Stimulated activated CD8-positive, alpha-beta memory T cell treated with anti-CD3 and anti-CD28 coated beads, Interleukin-7, amount 100 ng/mL, for 24 hours (primary cell): ENCODE measurements around the gene ST6GALNAC3.
"Not testable (repeated sequence)": the region's sequence is repeated elsewhere in the genome, so short reads cannot be mapped to it uniquely, and the experiment has no call there.

Experiments used
- DNase-seq: peaks from one replicate; pipeline ENCODE4 v3.0.0-alpha.2; 2020; ENCODE audit warnings: low read depth

The ST6GALNAC3 gene

DNA sequence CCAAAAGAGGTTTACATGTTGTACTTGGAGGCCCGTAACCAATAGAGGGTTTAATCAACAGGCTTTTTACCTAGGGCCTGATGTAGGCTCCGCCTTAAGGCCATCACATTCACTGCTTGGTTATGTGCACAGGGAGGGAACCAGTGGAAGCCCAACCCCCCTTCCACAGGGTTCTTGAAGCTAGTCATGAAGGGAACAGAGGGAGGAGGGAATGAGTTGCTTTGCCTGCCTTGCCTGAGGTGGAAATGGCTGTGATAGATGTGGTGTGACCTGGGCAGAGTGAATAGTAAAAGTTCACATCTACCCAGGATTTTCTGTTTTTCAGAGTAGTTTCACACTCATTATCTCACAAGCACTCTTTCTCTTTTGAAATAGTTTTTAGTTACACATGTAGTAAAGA is 215.1 kb downstream of the ST6GALNAC3 start:
- no peak for DNase-seq

DNA sequence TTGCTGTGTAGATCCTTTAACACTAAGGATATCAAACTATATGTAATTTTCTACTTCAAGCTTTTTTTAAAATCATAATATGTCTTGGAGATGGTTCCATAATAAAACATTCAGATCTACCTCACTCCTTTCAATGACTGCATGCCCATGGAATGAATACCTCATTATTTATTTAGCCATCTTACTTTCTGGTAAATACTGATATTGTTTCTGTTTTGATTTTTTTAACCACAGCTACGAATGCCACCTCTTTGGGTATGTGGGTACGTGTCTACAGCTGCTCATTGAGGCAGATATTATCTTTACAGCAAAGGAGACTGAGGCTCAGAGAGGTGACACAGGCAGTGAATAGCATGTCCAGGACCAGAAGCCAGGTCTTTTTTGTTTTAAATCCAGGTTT is 215.7 kb downstream of the ST6GALNAC3 start:
- DNase-seq = no peak

DNA sequence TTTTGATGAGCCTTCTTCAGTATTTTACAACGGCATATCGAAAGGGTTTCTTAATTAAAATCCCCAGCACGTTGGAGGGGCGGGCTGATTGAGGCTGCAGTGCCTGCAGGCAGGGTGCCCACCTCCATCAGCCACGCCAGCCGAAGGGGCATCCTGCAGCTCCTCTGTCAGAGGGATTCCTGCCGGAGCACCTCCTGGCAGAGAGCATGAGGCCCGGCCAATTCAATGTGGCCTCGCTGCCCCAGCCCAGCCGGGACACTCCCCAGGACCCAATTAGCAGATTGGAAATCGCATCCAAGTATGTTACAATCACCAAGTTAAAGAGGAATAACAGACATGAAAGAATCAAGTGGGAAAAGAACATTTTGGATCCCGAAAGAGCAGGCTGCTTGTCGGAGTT is 216.6 kb downstream of the ST6GALNAC3 start:
- DNase-seq = no peak

DNA sequence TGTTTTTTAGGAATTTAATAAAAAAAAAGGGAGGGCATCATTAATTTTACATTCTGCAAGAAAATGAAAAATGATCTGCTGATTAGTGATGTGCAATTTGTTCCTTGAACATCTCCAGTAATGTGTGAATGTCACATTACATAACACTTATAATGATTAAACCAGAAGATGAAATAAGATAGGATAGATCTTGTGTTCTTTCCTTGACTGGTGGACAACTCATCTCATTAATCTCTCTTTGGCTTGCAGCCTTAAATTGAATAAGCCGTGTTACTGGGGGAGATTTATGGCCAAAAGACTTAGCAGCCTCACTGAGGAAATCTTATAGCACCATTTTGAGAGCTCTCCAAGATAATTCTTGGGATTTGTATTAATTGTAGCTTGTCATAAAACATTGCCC is 217.2 kb downstream of the ST6GALNAC3 start:
- DNase-seq = no peak

DNA sequence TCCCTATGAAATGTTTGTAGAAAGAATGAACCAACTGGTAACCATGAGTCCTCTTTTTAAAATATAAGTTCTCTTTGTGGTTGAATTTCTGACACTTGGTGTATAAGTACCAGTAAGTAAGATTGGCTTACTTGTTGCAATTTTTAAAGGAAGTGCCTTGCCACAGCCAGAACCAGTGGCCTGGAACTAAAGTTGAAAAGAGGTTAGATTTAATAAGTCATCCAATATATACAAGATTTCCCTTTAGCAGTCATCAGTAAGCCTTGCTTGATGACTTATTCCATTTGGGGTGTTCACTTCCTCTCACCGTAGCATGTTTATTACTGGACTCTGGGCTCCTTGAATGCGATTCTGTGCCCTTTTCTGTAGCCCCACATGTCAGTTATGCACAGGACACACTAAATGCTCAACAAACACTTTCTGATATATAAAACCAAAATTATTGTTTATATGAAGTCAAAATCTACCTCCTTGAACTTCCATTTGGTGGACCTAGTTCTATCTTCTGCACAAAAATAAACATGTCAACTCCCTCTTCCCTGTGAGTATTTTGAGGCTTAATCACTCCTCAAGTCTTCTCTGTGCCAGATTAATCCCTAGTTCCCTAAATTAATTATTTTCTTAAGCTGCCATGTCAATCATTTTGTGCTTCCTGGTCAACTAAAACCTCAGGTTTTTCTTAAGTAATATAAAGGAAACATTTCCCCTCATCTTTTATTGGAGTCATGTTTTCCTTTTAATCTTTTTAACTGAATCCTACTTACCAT is 218.1 kb downstream of the ST6GALNAC3 start:
- DNase-seq = no peak

DNA sequence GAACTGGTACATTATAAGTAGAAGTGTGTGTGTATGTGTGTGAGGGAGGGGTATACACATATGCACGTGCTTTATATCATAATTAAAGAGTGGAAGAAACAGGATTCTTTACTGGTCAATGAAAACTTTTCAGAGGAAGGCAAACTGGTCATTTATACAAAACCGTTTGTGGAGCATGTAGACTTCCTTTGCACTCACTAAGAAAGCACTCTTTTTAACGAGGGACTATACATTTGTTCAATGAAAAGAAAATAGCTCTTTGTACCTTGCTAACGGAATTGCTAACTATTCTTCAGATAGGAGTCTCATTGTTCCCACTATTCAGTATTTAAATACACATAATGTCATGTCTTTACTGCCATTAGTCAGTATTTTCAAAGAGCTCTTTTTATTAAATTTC is 219.3 kb downstream of the ST6GALNAC3 start:
- no peak for DNase-seq

DNA sequence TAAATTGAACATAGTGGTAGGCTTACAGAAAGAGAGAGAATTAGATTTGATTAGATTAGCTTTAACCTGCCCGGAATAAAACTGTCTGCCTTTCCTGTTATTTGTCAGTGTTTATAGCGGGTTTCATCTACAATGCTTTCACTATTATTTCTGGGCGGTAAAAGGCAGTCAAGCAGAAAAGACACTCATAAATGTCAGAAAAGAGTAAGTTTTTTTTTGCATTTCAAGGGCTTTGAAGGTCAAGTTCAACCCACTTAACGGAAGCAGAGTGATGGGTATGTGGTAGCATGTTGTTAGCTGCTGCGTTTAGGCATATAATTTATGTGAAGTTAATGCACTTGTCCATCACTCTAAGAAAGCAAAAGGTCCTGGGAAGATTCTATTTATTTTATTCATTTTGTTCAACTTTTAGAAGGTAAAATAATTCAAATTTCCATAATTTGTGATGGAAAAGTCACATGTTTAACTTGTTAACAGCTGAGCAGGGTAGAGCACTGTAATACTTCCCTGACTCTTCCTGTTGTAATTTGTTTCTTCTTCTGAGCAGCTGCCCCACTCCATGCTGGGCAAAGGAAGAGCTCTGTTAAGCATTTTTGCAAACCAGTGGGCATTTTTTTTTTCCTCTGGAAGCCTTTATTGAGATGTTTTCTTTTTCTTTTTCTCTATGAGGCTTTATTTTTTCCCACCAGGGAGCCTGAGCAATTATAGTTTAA is 220.1 kb downstream of the ST6GALNAC3 start:
- DNase-seq = no peak

DNA sequence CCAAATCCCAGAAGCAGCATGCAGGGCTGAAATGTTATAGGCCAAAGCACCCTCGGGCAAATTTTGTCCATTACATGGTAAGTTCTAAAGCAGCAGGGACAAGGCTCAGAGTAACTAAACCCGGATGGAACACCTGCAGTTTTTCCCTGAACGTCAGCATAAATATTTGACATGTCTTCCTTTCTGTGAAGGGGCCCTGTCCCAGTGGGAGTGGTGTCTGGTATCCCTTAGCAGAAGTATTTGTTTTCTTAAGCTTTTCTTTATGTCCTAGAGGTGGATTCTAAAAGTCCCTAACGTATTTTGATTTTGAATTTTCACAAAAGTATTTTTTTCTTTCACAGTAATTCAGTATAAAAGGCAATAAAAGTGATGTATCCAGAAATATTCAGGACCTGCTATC is 223.9 kb downstream of the ST6GALNAC3 start:
- no peak for DNase-seq

DNA sequence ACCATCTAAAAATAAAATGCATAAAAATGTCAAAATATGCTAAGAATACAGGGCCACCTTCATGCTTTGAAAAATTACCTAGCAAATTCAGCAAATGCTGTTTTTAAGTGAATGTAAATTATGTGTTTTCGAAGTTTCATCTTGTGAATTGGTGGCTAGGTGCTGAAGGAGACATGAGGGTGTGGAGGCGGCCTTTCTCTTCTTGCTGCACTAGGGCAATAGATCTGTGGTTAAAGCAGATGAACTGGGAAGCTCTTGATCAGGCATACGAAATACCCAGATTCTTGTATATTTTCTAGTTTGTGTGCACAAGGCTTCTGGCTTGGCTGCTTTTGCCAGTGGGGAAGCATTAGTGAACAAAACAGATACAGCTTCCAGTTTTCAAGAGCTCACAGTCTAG is 224.5 kb downstream of the ST6GALNAC3 start:
- DNase-seq = no peak

DNA sequence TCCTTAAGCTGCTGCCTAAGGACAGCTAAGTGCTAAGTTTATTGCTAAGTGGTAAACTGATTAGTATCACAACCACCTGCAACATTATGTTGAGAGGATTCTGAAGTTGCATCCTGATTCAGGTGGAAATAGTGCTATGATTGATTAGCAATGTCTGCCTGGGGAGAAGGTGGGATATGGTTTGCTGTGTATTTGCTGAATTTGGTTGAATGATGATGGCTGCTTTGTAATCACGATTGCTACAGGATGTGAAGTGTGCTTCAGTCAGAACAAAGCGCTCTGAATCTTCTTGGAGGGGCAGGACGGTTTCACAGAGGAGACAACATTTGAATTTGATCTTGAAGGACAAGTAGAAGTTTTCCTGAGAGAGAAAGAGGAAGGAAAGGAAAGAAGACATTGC is 226.0 kb downstream of the ST6GALNAC3 start:
- DNase-seq = no peak

DNA sequence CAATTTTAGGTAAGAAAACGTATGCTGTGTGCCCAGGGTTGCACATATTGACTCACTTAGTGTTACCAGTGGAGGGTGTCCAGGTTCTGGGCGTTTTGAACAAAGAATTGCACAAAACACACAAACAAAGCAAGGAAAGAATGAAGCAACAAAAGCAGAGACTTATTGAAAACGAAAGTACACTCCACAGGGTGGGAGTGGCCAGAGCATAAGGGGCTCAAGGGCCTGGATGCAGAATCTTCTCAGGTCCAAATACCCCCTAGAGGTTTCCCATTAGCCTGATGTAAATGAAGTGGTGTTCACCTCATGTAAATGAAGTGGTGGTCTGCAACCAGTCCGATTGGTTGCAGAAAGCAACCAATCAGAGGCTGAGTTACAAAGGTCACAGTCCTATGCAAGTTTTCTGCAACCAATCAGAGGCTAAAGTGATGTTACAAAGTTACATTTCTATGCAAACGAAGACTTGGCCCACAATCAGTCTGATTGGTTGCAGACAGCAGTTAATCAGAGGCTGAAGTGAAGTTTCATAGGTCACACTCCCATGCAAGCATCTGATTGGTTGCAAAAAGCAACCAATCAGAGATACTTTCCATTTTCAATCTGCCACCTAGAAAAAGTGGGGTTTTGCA is 228.3 kb downstream of the ST6GALNAC3 start:
- DNase-seq = no peak

DNA sequence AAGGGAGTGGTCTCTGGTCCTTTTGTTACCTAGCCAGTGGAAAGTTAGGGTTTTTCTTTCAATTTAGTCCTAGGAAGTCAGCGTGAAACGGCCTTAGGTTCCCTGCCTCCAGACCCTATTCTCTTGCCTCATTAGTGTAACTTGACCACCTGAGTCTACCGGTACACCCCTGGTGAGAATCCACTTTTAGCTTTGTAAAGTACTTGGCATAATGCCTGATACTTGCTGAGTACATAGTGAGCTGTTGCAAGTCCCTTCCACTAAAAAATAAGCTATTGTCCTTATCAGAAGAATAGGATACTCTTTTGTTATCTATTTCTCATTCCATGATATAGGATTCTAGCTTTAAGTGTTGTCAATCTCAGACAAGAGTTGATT is 228.8 kb downstream of the ST6GALNAC3 start:
- DNase-seq = no peak

DNA sequence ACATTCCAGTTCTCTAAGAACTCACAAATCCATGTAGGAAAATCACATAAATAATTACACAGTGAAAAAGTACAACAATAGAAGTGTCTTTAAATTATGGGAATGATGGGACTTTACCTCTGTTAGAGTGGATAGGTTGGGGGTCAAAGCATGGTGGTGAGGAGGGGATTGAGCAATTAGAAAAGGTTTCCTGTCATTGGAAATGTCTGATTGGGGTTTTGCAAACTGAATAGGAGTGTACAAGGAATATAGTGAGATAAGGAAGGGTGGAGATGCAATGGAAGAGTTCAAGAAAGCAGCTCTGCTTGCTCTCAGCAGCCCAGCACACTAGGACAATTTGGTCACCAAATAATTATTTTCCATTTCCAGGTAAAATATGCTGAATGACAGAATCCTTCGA is 238.8 kb downstream of the ST6GALNAC3 start:
- DNase-seq = no peak

DNA sequence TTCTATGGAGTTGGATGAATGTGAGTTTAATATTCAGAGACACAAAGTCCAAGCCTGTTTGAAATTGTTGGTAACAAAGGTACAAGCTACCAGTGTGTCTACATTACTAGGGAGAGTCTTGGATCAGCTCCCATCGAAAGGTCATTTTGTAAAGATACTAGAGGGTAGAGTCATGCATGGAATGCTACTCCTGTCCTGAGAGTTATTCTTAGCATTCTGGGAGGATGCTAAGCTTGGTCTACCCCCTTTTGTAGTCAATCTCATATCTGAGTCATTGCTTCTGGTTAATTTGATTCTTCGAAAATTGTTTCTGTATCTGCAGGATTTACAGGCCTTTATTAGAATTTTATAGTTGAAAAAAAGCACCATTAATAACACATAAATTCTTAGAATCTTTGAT is 240.2 kb downstream of the ST6GALNAC3 start:
- DNase-seq = no peak

DNA sequence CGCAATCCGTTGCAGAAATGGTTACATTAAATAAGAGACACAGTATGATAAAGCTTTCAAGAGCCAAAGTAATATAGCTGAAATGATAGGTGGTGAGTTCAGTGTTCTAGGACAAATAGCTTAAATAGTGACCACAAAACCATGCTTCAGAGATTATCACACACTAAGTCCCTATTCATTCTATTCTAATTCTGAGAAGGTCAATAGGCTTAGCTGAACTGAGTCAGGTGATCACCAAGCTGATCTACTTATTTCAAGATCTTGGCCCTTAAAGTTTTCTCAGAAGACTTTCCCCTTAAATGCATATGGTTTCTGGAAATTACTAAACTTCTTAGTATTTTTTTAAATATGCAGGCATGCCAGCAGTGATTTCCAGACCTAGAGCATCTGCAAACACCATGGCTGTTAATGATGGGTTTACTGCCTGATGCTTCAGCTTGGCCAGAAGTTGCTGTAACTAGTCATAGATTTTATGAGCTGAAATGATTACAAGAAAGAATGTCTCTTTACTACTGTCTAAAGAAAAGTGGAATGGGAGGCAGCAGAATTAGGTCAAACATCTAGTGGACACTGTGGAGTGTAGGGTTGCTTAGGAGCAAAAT is 242.9 kb downstream of the ST6GALNAC3 start:
- DNase-seq = no peak

DNA sequence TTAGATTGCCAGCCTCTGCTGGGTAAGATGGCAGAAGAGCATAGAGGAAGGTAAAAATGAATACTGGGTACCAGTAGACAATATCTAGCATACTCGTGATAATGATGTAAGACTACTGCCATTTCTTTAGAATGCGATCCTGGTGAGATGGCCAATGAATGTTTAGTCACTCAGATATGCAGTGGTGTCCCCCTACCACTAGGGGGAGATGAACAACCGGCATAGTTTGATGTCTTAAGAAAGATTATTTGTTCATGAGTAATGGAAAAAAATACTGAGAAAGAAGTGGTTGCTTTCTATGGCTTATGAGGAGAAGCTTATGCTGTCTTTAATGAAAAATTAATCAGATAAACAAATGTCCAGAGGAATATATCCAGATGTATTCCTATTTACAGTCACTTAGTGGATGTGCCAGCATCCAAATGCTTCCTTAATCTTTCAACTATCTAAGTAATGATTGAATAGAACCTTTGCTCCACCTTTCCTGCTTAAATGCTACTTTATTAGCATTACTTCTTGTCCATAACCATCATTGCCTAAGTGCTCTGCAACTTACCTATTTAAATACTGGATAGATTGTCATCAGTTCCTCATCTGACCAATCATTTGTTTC is 256.6 kb downstream of the ST6GALNAC3 start:
- DNase-seq = no peak

DNA sequence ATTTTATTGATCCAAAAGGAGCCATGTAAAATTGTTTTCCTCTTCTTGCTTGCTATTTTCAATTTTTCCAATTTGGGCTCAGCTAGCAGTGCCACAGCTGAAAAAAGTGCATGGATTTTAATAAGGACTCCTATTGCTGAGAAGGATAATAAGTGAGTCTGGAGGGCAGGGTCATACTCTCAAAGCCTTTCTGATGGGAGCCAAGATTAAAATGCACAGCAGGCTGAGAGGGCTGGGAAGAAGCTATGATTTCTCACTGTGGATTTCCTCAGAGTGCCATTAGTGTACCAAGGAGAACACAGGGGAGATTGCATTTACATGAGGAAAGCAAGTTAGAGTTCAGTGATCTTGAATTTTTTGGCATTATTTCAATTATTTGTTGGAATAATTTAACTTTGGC is 261.3 kb downstream of the ST6GALNAC3 start:
- no peak for DNase-seq

DNA sequence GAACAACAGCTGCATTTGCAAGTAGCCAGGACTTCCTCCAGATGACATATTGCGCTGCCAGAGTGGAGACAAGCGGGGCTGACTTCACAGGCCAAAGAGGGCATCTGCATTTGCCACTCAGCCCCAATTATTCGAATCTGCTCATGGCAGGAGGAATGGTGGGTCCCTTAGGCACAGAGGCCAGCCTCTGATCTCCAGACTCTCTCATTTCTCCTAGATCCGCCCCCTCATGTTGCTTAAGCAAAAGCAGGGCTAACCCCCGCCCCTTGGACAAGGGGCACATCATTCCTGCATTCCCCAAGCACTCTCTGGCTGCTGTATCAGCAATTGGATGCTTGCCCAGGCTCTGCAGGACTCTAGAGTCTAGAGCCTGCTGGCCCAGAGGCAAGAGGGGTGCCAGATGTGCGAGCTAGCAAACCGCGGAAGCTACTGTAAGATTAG is 262.4 kb downstream of the ST6GALNAC3 start:
- no peak for DNase-seq

DNA sequence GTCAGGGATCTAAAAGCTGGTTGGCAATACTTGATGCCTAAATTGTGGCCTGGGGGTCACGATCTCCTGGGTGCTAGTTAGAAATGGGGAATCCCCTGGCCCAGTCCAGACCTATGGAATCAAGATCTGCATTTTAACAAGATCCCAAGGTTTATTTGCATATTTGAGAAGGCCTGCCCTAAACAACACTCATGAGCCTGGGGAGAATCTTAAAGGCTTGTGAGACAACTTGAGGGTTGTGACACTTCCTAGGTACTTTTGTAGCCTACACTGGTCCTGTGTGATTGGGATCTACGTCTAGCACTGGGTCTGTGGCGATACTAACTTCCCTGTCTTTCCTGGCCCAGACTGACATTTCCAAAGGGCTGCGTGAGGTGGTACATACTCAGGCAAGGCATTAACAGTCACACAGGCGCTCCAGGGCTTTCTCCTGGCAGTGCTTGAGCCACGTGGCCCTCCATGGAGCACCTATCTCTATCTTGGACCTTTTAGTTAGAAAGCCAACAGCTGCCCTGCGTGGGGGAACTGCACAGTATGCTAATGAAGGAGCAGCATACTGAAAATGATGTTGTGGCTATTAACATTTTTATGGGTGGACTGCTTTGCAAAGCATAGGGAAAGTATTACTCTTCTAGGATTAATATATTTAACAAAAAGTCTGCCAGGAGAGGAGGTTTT is 263.1 kb downstream of the ST6GALNAC3 start:
- no peak for DNase-seq

DNA sequence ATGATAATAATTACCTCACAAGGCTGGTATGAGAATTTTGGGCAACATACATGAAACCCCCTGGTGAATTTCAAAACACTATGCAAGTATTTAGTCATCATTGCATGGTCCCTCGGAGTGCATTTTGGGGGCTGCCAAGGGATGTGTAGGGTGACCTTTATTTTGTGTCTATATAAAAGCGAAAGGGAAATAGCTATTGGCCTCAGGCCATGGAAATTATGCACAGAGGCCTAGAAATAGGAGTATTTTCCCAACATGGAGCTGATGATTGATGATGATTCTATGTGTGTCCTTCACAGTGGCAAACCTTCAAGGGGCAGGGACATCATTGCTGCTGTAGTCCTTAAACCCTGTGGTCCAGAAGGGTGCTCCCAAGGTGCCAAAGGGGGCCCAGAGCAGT is 265.5 kb downstream of the ST6GALNAC3 start:
- DNase-seq = no peak

DNA sequence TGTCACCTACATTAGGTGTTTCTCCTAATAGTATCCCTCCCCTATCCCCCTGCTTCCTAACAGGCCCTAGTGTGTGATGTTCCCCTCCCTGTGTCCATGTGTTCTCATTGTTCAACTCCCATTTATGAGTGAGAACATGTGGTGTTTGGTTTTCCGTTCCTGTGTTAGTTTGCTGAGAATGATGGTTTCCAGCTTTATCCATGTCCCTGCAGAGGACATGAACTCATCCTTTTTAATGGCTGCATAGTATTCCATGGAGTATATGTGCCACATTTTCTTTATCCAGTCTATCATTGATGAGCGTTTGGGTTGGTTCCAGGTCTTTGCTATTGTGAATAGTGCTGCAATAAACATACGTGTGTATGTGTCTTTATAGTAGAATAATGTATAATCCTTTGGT is 267.3 kb downstream of the ST6GALNAC3 start:
- DNase-seq = not testable (repeated sequence)

DNA sequence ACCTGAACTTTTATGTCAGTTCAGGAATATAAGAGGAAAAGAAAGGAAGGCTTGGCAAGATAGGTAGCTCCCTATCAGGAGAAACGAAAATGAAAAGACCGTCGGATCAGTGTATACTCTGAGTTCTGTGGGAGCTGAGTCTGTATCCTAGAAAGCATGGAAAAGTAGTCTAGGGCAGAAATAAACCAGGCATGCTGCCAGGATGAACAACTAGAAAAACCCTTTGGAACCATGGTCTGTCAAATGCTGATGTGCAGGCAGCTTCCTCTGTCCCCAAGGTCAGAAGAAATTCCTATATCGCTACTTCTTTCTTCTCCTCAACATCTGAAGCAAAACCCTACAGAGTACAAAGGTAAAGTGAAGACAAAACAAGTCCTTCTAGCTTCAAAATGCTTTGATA is 268.8 kb downstream of the ST6GALNAC3 start:
- DNase-seq = no peak
